ENCODE data around the gene FOXI2. TPM values are rescaled to one million over a fixed set of nuclear protein-coding genes. Genes with fewer than 3 reads are reported as not detected.

Gene FOXI2
- total RNA-seq, 4 donors from 2014 or later = 0.14 TPM; not detected in 3

DNA sequence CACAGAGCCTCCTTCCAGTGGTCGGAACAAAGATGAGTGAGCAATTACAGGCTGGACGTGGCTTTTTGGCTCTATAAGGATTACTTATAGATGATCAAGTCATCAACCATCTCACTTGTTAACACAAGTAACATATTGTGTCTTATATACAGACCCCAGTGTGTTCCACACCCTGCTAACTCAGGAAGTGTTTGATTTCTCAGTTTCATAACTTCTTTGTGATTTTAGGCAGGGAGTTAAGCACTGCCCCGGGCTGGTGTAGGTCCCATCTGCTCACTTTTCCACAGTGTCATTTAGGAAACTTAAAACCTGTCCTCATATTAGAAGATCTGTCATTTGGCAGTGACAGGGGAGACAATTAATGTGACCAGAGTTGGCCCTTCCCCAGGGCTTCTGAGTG, 6.2 kb downstream of the FOXI2 start:
- Histone ChIP-seq H3K4me3 (no peak overlapping the region), H3K36me3 (no peaks in the 10 kb centered on the region), H3K27me3 (peaks cover 20% of the 10 kb centered on the region), H3K9me3 (no peaks in the 10 kb centered on the region), H3K4me1 (no peaks in the 10 kb centered on the region), H3K27ac (no peak overlapping the region)
- in situ Hi-C loops (cut with MboI; ENCODE audit: low pct_ligation_motif_present in 1 of 4, low pct_unique_long_range_greater_than_20kb in 1 of 4, low sequenced_read_pairs in 3 of 4) = no loop called here
- 41 to 70% methylated on average over 3 of the region's 3 CpGs for WGBS, 2 donors (ENCODE audit: low coverage in 1 of 2)
- no peak for TF ChIP-seq POLR2AphosphoS5 (IDR thresholded peaks at IDR 0.05)
- no peak for TF ChIP-seq POLR2A (IDR thresholded peaks at IDR 0.05)
- no peak for TF ChIP-seq EP300 (IDR thresholded peaks at IDR 0.05; ENCODE audit: low read depth)
- no peak for TF ChIP-seq CTCF (IDR thresholded peaks at IDR 0.05)
- no peak for DNase-seq
- intact Hi-C loops (cut with DNase I; ENCODE audit: low total_unique reads) = no loop called here

DNA sequence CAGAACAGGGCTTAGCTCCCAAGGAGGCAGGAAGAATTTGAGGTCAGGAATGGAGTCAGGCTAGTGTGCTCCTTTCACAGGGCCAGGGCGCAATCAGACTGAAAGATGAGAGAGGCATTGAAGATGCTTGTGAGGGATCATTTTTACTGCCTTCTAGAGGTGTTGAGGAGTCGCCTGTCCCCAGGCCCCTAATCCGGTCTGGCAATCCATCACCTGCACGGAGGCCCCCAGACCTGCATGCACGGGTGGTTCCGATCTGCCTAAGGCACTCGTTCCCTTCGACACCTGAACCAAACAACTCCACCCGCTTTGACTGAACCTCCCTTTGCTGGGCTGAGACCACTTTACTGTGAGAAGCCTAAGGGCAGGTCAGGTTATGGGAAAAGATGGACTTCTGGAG, 8.0 kb downstream of the FOXI2 start:
- Histone ChIP-seq H3K27ac (no peak overlapping the region), H3K27me3 (peaks cover 7% of the 10 kb centered on the region), H3K36me3 (no peaks in the 10 kb centered on the region), H3K4me1 (no peaks in the 10 kb centered on the region), H3K4me3 (no peak overlapping the region), H3K9me3 (peaks cover 0 to 8% of the 10 kb centered on the region in 2 donors)
- WGBS, 2 donors (ENCODE audit: low coverage in 1 of 2) = 76 to 81% methylated on average over 2 to 9 of the region's 9 CpGs
- TF ChIP-seq POLR2AphosphoS5 (IDR thresholded peaks at IDR 0.05) (no peak), POLR2A (IDR thresholded peaks at IDR 0.05) (no peak), EP300 (IDR thresholded peaks at IDR 0.05; ENCODE audit: low read depth) (no peak), CTCF (IDR thresholded peaks at IDR 0.05) (no peak)
- DNase-seq = no peak
- intact Hi-C loops (cut with DNase I; ENCODE audit: low total_unique reads) = no loop called here
- in situ Hi-C loops (cut with MboI; ENCODE audit: low pct_ligation_motif_present in 1 of 4, low pct_unique_long_range_greater_than_20kb in 1 of 4, low sequenced_read_pairs in 3 of 4) = no loop called here

DNA sequence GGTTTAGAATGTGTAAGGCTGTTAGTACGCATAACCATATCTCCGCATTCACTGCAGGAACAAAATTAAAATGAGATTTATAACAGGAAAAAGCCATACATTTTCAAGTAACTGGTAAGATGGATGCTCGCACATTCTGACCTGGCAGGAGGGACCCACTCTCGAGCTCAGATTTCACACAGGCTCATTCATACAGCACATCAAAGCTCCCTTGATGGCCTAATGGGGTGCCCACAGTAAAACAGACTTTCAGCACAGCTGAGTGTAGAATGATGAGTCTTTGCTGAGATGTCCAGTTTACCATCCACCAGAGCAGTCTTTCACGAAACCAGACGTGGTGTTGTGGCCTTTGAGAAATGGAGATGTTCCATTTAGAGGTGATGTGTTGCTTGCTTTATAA, 8.9 kb downstream of the FOXI2 start:
- in situ Hi-C loops (cut with MboI; ENCODE audit: low pct_ligation_motif_present in 1 of 4, low pct_unique_long_range_greater_than_20kb in 1 of 4, low sequenced_read_pairs in 3 of 4) (no loop called here), intact Hi-C loops (cut with DNase I; ENCODE audit: low total_unique reads) (no loop called here)
- H3K27me3 ChIP-seq = no peaks in the 10 kb centered on the region
- TF ChIP-seq CTCF (IDR thresholded peaks at IDR 0.05) (no peak), POLR2AphosphoS5 (IDR thresholded peaks at IDR 0.05) (no peak), POLR2A (IDR thresholded peaks at IDR 0.05) (no peak), EP300 (IDR thresholded peaks at IDR 0.05; ENCODE audit: low read depth) (no peak)
- no peaks in the 10 kb centered on the region for H3K36me3 ChIP-seq
- no peak overlapping the region for H3K27ac ChIP-seq
- H3K4me3 ChIP-seq = no peak overlapping the region
- WGBS, 2 donors (ENCODE audit: low coverage in 1 of 2) = 69% methylated on average over 4 to 6 of the region's 6 CpGs
- H3K4me1 ChIP-seq = no peaks in the 10 kb centered on the region
- H3K9me3 ChIP-seq = peaks cover 0 to 8% of the 10 kb centered on the region in 2 donors
- DNase-seq = no peak

DNA sequence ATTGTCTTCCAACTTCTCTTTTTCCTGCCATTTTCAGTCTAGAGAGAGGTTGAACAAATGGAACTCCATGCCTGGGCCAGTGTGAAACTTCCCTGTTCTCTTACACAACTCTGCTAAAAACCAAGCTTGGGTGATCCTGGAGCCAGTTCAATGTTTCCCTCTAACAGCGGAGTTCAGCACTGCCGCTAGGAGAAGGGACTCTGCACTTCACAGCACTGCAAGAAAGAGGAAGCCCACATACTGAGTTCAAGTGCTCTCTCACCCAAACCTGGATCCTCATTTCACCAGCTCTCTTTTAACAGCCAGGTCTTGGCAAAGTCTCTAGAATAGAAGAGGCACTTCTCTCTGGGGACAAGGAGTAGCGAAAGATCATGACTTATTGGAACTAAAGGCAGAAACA, 18.8 kb downstream of the FOXI2 start:
- no peak overlapping the region for H3K4me3 ChIP-seq
- no peaks in the 10 kb centered on the region for H3K27me3 ChIP-seq
- in situ Hi-C loops (cut with MboI; ENCODE audit: low pct_ligation_motif_present in 1 of 4, low pct_unique_long_range_greater_than_20kb in 1 of 4, low sequenced_read_pairs in 3 of 4) = no loop called here
- WGBS, 2 donors (ENCODE audit: low coverage in 1 of 2) = 48 to 72% methylated on average over 2 to 3 of the region's 3 CpGs
- TF ChIP-seq POLR2AphosphoS5 (IDR thresholded peaks at IDR 0.05) (no peak), CTCF (IDR thresholded peaks at IDR 0.05) (no peak), POLR2A (IDR thresholded peaks at IDR 0.05) (no peak), EP300 (IDR thresholded peaks at IDR 0.05; ENCODE audit: low read depth) (no peak)
- intact Hi-C loops (cut with DNase I; ENCODE audit: low total_unique reads) = no loop called here
- no peaks in the 10 kb centered on the region for H3K4me1 ChIP-seq
- no peaks in the 10 kb centered on the region for H3K9me3 ChIP-seq
- no peaks in the 10 kb centered on the region for H3K36me3 ChIP-seq
- no peak for DNase-seq
- no peak overlapping the region for H3K27ac ChIP-seq

All from transverse colon (tissue), 4 donors.